Right atrium auricular region (tissue), 2 donors: ENCODE results near the gene TNNC1. TPM values are rescaled to one million over a fixed set of nuclear protein-coding genes. Genes with fewer than 3 reads are reported as not detected.
A peak's percentile ranks its signal among the peaks of the same experiment; 100 is the strongest.

Experiments
- DNase-seq: peaks from one replicate; pipeline ENCODE4 v3.0.0-alpha.2; 2019; ENCODE audit warnings: low spot score
- H3K27ac ChIP-seq, 2 donors: fragments of 200-600 bp; sonication (generic); 1 replicate in 1 of 2; 2 replicates in 1 of 2; pipeline ENCODE4 v1.5.1; 2016 to 2019
- H3K27me3 ChIP-seq, 2 donors: fragments of 200-600 bp; sonication (generic); one replicate each; pipeline versions ENCODE4 v1.5.1 to v1.6.0; 2017 to 2019
- H3K36me3 ChIP-seq: fragments of 200-600 bp; sonication (generic); one replicate; pipeline ENCODE4 v1.5.1; 2016
- H3K4me1 ChIP-seq, 2 donors: fragments of 200-600 bp; sonication (generic); one replicate each; pipeline versions ENCODE4 v1.5.1 to v1.6.0; 2017 to 2019
- H3K4me3 ChIP-seq, 2 donors: fragments of 200-600 bp; sonication (generic); 1 replicate in 1 of 2; 2 replicates in 1 of 2; pipeline ENCODE4 v1.5.1; 2017 to 2019; ENCODE audit warnings: mild to moderate bottlenecking in 1 of 2, moderate library complexity in 1 of 2
- H3K9me3 ChIP-seq, 2 donors: fragments of 200-600 bp; sonication (generic); one replicate each; pipeline ENCODE4 v1.5.1; 2019
- total RNA-seq, 2 donors: library from RNA; depleted of rRNA; stranded (reverse); fragments of >200 nt; gene quantifications; one replicate each; pipeline ENCODE4 v1.1.0, GENCODE V29; 2016
- TF ChIP-seq, protein P1 (sequence below), 2 donors: fragments of 200-600 bp; sonication (generic); IDR thresholded peaks; one replicate each; pipeline ENCODE4 v1.5.1; 2019; ENCODE audit warnings: antibody characterized with exemption in 2 of 2

The TNNC1 gene
- total RNA-seq, 2 donors from 2014 or later, result 4,697 to 8,249 TPM

GRCh38 chr3:52487050-52487787 lies 33.4 kb upstream of the TNNC1 start:
- H3K4me3 ChIP-seq, result no peak overlapping the region
- no peaks in the 10 kb centered on the region for H3K27me3 ChIP-seq
- DNase-seq, result no peak
- TF ChIP-seq, protein P1, sequence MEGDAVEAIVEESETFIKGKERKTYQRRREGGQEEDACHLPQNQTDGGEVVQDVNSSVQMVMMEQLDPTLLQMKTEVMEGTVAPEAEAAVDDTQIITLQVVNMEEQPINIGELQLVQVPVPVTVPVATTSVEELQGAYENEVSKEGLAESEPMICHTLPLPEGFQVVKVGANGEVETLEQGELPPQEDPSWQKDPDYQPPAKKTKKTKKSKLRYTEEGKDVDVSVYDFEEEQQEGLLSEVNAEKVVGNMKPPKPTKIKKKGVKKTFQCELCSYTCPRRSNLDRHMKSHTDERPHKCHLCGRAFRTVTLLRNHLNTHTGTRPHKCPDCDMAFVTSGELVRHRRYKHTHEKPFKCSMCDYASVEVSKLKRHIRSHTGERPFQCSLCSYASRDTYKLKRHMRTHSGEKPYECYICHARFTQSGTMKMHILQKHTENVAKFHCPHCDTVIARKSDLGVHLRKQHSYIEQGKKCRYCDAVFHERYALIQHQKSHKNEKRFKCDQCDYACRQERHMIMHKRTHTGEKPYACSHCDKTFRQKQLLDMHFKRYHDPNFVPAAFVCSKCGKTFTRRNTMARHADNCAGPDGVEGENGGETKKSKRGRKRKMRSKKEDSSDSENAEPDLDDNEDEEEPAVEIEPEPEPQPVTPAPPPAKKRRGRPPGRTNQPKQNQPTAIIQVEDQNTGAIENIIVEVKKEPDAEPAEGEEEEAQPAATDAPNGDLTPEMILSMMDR (IDR thresholded peaks at IDR 0.05), result no peak
- H3K27ac ChIP-seq, result no peak overlapping the region
- H3K4me1 ChIP-seq, result peaks cover 0 to 61% of the 10 kb centered on the region in 2 donors
- H3K36me3 ChIP-seq, result peaks cover 75% of the 10 kb centered on the region
- H3K9me3 ChIP-seq, result no peaks in the 10 kb centered on the region

GRCh38 chr3:52484680-52485461 lies 31.0 kb upstream of the TNNC1 start:
- Histone ChIP-seq H3K27me3 (no peaks in the 10 kb centered on the region), H3K4me1 (peaks cover 0 to 41% of the 10 kb centered on the region in 2 donors), H3K27ac (peak overlapping the region; percentile 44 to 72), H3K9me3 (no peaks in the 10 kb centered on the region), H3K36me3 (peaks cover 75% of the 10 kb centered on the region), H3K4me3 (no peak overlapping the region)
- DNase-seq, result no peak
- TF ChIP-seq, protein P1 (IDR thresholded peaks at IDR 0.05), result no peak

DNA sequence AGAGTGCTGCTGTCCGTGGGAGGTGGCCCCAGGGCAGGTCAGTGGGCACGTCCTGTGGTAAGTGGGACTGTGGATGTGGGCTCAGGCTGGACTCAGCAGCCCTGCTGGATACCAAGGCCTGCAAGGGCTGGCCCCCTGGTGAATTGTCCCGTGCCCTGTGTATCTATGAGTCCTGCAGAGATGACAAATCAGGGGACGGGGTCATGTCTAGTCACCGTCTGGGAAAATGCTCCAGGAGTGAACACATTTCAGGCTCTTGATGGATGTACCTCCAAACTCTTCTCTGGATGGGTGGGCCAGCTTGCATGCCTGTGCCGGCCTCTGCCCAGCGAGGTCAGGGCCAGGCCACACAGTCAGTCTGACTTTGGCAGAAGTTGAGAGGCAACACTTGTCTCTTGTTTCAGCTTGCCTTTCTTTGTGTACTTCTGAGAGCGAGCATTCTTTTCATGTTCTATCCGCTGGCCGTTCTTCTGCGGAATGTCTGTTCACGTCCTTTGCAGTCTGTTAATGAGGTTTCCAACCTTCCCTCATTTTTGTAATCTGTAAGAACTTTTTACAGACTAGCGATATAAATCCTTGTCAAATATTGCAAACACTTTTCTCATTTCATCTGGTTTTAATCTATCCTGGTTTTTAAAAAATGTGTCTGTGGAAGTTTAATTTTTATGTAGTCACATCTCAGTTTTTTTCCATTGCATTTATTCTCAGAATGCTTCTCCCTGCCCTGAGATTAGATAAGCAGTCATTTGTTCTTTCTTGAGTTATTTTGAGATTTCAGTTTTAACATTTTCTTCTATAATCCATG lies 29.9 kb upstream of the TNNC1 start:
- DNase-seq, result no peak

DNA sequence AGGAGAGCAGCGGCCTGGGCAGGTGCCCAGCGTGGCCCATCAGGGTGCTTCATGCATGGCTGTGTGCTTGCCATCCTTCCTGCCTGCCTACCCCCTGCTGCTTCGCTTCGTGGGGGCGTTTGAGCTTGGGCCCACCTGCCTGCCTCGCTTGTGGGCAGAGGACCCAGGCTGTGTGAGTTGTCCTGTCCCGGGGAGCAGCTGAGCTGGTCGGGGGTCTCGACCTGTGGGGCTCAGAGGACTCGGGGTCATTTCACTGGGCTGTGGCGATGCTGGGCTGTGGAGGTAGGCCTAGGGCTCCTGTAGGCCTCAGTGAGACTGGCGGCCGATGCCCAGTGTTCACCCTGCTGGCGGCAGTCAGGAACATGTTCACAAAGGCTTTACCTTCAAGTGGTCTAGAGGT lies 29.2 kb upstream of the TNNC1 start:
- TF ChIP-seq, protein P1 (IDR thresholded peaks at IDR 0.05), result no peak
- Histone ChIP-seq H3K36me3 (peaks cover 75% of the 10 kb centered on the region), H3K4me3 (no peak overlapping the region), H3K4me1 (peaks cover 0 to 33% of the 10 kb centered on the region in 2 donors), H3K27ac (peak overlapping the region; percentile 44 to 72), H3K9me3 (no peaks in the 10 kb centered on the region), H3K27me3 (no peaks in the 10 kb centered on the region)
- no peak for DNase-seq

More for the DNA sequence above, 29.9 kb upstream of the TNNC1 start:
- H3K27me3 ChIP-seq, result no peaks in the 10 kb centered on the region
- H3K4me1 ChIP-seq, result peaks cover 0 to 35% of the 10 kb centered on the region in 2 donors
- no peaks in the 10 kb centered on the region for H3K9me3 ChIP-seq
- peak overlapping the region; percentile 44 to 72 for H3K27ac ChIP-seq
- no peak overlapping the region for H3K4me3 ChIP-seq
- peaks cover 75% of the 10 kb centered on the region for H3K36me3 ChIP-seq
- TF ChIP-seq, protein P1 (IDR thresholded peaks at IDR 0.05), result no peak

DNA sequence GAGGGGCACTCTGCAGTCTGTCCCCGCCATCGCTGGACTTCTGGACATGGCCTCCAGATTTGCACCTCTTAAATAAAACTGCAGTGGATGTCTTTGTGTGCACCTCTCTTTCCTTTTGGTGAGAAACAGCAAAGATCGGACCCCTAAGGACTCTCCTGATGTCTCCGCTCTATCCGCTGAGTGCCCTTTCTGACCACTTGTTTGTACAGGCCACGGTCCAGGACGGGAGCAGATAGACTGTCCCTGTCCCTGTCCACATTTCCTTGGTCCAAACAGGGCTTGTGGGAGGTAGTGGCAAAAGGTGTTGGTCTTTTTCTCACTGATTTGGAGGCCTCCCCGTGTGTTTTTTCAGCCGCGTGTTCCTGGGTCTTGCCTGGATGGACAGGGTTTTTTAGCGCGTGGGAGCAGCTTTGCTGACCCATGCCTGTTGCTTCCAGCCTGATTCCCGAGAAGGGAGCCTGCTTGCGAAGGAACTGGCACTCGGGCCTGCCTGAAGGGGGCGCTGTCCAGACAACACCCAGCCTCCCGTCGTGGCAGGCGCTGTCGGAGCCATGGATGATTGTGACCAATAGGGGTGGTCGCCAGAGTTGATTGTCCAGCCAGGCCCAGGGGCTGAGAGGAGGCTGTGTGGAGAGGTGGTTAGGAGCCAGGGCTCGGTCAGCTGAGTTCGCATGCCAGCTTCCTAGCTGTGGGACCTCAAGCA lies 28.1 kb upstream of the TNNC1 start:
- Histone ChIP-seq H3K27ac (no peak overlapping the region), H3K9me3 (no peaks in the 10 kb centered on the region), H3K4me3 (no peak overlapping the region), H3K27me3 (no peaks in the 10 kb centered on the region), H3K36me3 (peaks cover 77% of the 10 kb centered on the region), H3K4me1 (peaks cover 0 to 33% of the 10 kb centered on the region in 2 donors)
- DNase-seq, result no peak
- TF ChIP-seq, protein P1 (IDR thresholded peaks at IDR 0.05), result peak in 1 of 2 donors; percentile 45
